T follicular helper cell (primary cell): ENCODE measurements around the gene FRS2.

Experiments
- DNase-seq: peaks from one replicate; pipeline ENCODE4 v3.0.0-alpha.2; 2020; ENCODE audit warnings: low read depth

FRS2 gene

GRCh38 chr12:69627501-69627900, 157.3 kb downstream of the FRS2 start:
- no peak for DNase-seq
